ENCODE results near the gene HOXC10.

The HOXC10 gene

GRCh38 chr12:53992377-53992889, 7.5 kb downstream of the HOXC10 start:
- DNase-seq: no peak

GRCh38 chr12:53993162-53994008, 8.4 kb downstream of the HOXC10 start:
- no peak for DNase-seq

DNA sequence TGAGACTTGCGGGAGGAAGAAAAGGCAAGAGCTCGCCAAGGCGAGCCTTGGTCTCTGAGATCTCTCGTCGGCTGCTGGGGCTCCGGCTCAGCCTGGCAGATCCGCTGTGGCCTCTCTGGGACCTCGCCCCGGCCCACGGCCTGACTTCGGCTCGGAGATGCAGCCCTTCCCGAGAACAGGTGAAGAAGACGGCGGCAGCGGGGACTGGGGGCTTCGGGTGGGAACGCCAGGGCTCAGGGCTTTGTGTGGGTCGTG, 9.0 kb downstream of the HOXC10 start:
- no peak for DNase-seq

GRCh38 chr12:53994264-53995001, 9.5 kb downstream of the HOXC10 start:
- peak; percentile 33 for DNase-seq

DNA sequence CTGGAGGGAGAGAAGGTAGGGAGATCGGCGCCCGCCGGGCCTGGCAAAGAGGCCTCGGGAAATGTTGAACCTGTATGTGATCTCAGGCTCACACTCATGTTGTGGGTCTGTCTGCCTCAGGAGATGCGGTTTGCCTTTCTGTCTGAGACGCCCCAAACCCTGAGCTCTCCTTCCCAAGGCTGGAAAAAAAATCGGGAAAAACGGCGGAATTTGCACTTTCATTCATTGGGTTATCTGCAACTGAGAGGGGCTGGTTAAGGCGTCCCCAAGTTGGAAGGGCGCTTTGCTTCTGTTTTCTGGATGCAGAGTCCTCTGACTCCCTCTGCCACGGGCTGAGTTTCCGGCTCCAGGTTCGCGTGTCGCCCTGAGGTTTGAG, 10.0 kb downstream of the HOXC10 start:
- DNase-seq: peak; percentile 30

GRCh38 chr12:53995378-53996239, 10.7 kb downstream of the HOXC10 start:
- peak; percentile 54 for DNase-seq

DNA sequence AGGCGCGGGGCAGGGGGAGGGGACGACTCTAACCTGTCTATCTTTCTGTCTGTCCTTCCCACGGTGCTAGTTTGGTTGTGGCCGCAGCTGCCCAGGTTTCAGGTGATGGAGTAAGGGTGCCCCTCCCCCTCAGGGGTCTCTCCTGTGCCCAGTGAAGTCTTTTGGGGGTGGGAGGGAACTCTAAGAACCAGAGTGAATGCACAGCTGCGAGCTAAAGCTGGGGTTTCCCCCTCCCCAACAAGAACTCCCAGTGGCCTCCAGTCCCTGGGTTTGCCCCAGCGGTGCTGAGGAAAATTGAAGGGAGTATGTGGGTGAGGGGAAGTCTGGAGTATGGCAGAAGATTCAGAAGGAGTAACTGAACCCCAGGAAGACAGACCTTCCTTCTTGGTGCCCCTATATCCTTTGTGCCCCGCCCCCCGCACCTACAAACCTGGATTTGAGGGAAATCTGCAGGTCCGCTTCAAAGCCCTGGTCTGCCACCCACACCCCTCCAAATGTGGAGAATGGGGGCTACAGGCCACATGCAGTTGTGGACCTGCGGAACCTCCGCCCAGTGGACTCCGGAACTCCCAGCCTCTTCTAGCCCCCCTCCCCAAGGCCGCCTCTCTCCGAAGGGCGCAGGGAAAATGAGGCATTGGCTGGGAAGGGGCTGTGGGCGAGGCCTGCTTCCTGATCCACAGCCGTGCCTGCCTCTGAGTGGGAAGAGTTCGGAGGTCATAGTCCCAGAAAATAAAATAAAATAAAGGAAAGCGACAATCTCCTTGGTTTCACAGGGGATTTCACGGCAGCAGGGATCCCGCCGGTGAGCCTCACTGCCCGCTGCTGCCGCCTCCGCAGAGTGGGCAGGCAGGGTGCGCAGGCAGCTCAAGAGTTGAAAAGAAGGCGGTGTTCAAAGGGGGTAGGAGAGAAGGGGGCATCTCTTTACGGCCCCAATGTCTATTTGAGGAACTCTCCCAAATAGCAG, 11.6 kb downstream of the HOXC10 start:
- no peak for DNase-seq

- DNase-seq: no peak
These were observed 12.5 kb downstream of the HOXC10 start for GRCh38 chr12:53997204-53998109.

- no peak for DNase-seq
These were observed 13.4 kb downstream of the HOXC10 start for GRCh38 chr12:53998110-53998899.

- no peak for DNase-seq
These were observed 13.9 kb downstream of the HOXC10 start for GRCh38 chr12:53998900-53999236.

DNA sequence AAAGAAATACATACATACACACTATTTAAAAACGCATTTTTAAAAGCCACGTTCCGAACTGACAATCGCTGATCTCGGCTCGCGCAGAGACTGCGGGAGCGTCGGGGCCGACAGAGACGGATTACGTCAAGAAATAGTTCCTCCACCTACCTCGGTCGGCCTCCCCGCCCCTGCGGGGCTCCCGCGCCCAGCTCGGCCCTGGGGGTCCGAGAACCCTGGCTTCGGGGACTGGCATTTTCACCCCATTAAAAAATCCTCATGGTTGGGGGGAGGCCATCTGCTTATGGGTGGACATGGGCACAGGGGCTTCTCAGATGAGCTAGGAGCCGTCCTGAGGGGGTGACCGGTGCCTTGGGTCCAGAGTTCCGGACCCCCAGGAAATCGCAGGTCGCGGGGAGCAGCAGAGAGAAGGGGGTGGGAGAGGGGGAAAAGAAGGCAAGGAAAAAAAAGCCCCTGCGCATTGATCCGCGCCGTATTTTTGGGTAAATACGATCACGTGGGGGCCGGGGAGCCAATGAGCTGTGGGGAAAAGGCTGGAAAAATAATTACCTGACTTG, 14.7 kb downstream of the HOXC10 start:
- DNase-seq: no peak

DNA sequence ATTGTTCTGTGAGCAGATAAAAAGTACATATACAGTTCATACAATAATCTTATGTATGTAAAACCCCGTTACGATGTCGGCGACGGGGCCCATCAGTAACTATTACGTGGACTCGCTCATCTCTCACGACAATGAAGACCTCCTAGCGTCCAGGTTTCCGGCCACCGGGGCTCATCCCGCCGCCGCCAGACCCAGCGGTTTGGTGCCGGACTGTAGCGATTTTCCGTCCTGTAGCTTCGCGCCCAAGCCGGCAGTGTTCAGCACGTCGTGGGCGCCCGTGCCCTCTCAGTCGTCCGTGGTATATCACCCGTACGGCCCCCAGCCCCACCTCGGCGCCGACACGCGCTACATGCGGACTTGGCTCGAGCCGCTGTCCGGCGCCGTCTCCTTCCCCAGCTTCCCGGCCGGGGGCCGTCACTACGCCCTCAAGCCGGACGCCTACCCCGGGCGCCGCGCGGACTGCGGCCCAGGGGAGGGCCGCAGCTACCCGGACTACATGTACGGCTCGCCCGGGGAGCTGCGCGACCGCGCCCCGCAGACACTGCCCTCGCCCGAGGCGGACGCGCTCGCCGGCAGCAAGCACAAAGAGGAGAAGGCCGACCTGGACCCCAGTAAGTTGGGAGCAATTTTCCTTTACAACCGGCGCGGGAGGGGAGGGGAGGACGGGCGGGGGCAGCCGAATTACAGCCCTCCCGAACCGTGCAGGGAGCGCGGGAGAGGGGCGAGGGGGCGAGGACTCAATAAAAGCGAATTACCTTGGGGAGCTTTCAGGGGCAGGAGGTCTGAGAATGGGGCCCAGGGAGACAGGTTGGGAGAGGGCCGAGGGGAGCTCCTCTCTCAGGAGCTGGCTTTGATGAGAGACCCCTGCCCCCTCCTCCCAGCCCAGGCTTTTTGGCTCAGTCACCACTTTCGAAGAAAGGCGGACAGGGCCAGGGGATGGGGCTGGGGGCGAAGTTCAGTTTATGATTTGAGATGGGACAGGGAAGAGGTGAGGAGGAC, 15.5 kb downstream of the HOXC10 start, which contains the start of gene HOXC9:
TSS of gene HOXC9 (plus strand) at position 46 of the 999 bp plus-strand sequence. CDS start at position 74, 28 bp downstream.
- DNase-seq: no peak

GRCh38 chr12:54001283-54002187, 16.6 kb downstream of the HOXC10 start:
- no peak for DNase-seq

- no peak for DNase-seq
These were observed 17.4 kb downstream of the HOXC10 start for GRCh38 chr12:54002278-54002914.

GRCh38 chr12:54002915-54003389, 18.0 kb downstream of the HOXC10 start:
- DNase-seq: no peak

GRCh38 chr12:54003625-54004024, 18.7 kb downstream of the HOXC10 start:
- no peak for DNase-seq

Measured in NCI-H2171 treated with DMSO at 0.1 percent for 48 hours (cell line).